ENCODE measurements around the gene PDZD7. TPM values are rescaled to one million over a fixed set of nuclear protein-coding genes. Genes with fewer than 3 reads are reported as not detected.

PDZD7 gene
- total and polyA plus RNA-seq, 9 donors, result 0.07 to 1.2 (median 0.63) TPM

DNA sequence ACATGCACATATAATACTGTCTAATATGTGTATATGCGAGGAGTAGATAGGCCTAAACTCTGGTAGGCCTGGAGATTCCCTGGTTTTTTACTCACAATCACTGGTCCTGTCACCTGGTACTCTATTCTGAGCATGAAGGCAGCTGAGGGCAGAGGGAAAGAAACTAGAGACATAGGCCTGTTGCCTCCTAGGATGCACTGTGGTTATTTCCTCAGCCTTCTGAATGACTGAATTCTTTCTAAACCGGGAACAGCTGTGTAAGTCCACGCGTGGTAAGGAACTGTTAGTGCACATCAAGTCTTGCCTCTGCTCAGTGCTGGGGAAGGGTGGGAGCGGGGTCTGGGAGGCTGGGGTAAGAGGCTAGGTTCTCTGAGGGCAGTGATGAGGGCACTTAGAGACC is 38.5 kb upstream of the PDZD7 start:
- Histone ChIP-seq H3K4me1 (ENCODE audit: insufficient read depth) (peaks cover 6% of the 10 kb centered on the region), H3K27me3 (no peaks in the 10 kb centered on the region), H3K4me3 (no peak overlapping the region), H3K9me3 (no peaks in the 10 kb centered on the region), H3K27ac (no peak overlapping the region), H3K36me3 (no peaks in the 10 kb centered on the region)
- intact Hi-C loops (cut with DNase I), result loop anchor here in 1 of 4 donors (5.0 kb wide), 1 partner anchor 37 kb away; the partner anchor contains the start of genes PDZD7 and SFXN3
- TF ChIP-seq, protein P1, sequence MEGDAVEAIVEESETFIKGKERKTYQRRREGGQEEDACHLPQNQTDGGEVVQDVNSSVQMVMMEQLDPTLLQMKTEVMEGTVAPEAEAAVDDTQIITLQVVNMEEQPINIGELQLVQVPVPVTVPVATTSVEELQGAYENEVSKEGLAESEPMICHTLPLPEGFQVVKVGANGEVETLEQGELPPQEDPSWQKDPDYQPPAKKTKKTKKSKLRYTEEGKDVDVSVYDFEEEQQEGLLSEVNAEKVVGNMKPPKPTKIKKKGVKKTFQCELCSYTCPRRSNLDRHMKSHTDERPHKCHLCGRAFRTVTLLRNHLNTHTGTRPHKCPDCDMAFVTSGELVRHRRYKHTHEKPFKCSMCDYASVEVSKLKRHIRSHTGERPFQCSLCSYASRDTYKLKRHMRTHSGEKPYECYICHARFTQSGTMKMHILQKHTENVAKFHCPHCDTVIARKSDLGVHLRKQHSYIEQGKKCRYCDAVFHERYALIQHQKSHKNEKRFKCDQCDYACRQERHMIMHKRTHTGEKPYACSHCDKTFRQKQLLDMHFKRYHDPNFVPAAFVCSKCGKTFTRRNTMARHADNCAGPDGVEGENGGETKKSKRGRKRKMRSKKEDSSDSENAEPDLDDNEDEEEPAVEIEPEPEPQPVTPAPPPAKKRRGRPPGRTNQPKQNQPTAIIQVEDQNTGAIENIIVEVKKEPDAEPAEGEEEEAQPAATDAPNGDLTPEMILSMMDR (IDR thresholded peaks at IDR 0.05), result no peak
- TF ChIP-seq EP300 (IDR thresholded peaks at IDR 0.05) (no peak), POLR2A (IDR thresholded peaks at IDR 0.05) (no peak)
- WGBS, 3 donors, result 76 to 86% (median 83%) methylated on average over 5 of the region's 5 CpGs
- no peak for DNase-seq

DNA sequence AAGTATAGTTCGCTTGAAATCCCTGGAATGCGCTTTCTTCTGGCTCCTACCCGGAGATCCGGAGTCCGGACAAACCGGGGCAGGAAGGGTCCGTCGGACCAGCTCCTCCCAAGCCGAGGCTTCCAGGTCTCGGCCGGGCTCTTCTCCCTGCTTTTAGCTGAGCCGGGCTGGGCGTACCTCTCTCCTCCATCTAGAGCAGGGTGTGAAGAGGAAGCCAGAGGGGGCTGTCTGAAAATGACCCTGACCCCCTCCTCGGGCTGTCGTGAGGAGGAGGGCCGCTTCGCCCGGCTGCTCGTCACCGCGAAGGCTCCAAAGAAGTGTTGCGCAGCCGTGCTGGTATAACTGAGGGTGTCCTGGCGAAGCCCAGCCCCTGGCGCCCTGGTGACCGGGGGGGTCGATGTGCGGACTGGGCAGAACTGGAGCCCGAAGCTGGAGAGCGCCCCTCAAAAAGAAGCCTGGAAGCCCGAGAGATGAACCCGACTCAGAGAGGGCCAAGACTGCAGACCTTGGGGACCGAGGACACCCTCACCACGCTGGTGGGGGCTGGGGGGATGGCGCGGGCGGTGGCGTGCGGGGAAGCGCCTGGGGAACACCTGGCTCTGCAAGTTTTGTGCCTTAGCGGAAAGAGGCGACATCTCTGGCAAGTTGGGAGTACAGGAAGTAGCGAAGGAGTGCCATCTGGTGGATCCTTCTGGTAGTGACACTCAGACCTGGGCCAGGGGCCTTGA is 36.6 kb upstream of the PDZD7 start:
- WGBS, 3 donors, result 0 to 3% (median 2%) methylated on average over 40 to 43 of the region's 43 CpGs
- Histone ChIP-seq H3K27me3 (peaks cover 3% of the 10 kb centered on the region), H3K4me3 (peak overlapping the region; percentile 41), H3K9me3 (no peaks in the 10 kb centered on the region), H3K27ac (no peak overlapping the region), H3K36me3 (no peaks in the 10 kb centered on the region), H3K4me1 (ENCODE audit: insufficient read depth) (peaks cover 8% of the 10 kb centered on the region)
- intact Hi-C loops (cut with DNase I), result loop anchor here in 2 of 4 donors (1.0 to 5.0 kb wide), 2 partner anchors 26 to 35 kb away; partner anchors contain the start of genes PDZD7 (in 1 of the 2) and SFXN3 (in 1 of the 2)
- TF ChIP-seq, protein P1 (IDR thresholded peaks at IDR 0.05), result peak; percentile 66 to 84 (median 79)
- no peak for TF ChIP-seq EP300 (IDR thresholded peaks at IDR 0.05)
- peak; percentile 62 to 80 (median 75) for DNase-seq

DNA sequence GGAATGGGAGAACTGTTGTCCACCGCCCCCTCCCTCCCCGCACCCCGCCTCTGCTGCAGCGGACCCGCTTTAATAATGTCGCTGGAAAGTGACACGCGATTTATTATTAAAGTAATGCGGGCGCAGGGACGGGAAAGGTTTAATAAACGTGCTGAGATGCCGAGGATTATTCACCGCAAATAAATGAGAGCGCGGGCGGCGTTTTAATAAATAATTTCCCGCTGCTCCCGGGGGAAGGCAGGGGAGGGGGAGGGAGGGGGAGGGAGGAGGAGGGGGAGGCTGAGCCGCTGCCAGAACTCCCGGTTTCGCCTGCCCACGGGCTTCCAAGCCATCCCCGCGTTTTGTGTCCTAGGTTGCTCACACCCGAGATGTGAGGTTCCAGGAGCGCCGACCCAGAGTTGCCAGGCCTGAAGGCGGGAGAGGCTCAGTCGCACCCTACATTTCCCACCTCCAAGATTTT is 36.0 kb upstream of the PDZD7 start:
- 1% methylated on average over 31 of the region's 31 CpGs for WGBS, 3 donors
- TF ChIP-seq, protein P1 (IDR thresholded peaks at IDR 0.05), result no peak
- TF ChIP-seq EP300 (IDR thresholded peaks at IDR 0.05) (no peak), POLR2A (IDR thresholded peaks at IDR 0.05) (no peak)
- Histone ChIP-seq H3K36me3 (no peaks in the 10 kb centered on the region), H3K4me3 (peak overlapping the region; percentile 41), H3K9me3 (no peaks in the 10 kb centered on the region), H3K4me1 (ENCODE audit: insufficient read depth) (peaks cover 8% of the 10 kb centered on the region), H3K27me3 (peaks cover 3% of the 10 kb centered on the region), H3K27ac (no peak overlapping the region)
- intact Hi-C loops (cut with DNase I), result loop anchor here in 2 of 4 donors (1.0 to 5.0 kb wide), 2 partner anchors 26 to 35 kb away; partner anchors contain the start of genes PDZD7 (in 1 of the 2) and SFXN3 (in 1 of the 2)
- DNase-seq, result peak in 2 of 5 donors; percentile 13 to 31

DNA sequence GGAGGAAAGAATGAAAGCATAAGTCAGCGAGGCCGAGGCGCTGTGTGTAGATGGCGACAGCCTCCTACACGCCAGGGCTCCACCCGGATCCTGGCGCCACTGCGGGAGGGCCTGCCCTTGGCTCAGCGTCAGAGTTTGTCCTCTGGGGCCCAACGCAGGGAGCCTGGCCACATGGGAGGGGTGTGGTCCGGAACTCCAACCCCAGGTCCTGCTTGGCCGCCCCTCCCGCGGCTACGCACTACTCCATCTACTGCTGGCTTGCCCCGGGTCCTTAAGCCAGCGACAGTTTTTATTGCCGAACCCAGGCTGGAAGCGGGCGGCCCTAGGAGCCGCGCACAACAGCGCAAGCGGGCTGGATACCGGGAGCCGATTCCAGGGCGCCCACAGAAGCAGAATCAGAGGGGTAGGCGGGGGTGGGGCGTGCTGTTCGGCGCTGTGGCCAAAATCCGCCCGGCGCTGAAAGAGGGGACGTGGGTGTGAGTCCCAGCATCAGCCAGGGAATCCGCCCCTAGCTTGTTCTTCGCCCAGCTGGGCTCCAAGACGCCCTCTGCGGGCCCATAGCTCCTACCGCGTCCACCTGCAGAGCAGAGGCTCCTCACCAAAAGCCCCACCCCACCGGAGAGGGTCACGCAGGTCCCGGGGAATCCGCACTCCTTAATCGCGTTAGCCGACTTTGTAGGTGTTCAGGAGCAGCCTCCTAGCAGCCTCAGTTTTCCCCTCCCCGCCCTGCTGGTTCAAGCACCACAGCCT is 35.4 kb upstream of the PDZD7 start:
- H3K4me1 ChIP-seq (ENCODE audit: insufficient read depth), result peaks cover 11% of the 10 kb centered on the region
- intact Hi-C loops (cut with DNase I), result loop anchor here in 1 of 4 donors (5.0 kb wide), 1 partner anchor 34 kb away; the partner anchor contains the start of genes PDZD7 and SFXN3

More for the DNA sequence above, 35.4 kb upstream of the PDZD7 start:
- DNase-seq, result peak; percentile 13 to 50 (median 41)
- no peaks in the 10 kb centered on the region for H3K9me3 ChIP-seq
- no peaks in the 10 kb centered on the region for H3K36me3 ChIP-seq
- 2 to 3% (median 2%) methylated on average over 45 to 49 of the region's 49 CpGs for WGBS, 3 donors
- peak overlapping the region; percentile 41 for H3K4me3 ChIP-seq
- H3K27me3 ChIP-seq, result peaks cover 3% of the 10 kb centered on the region
- no peak overlapping the region for H3K27ac ChIP-seq
- TF ChIP-seq POLR2A (IDR thresholded peaks at IDR 0.05), result no peak
- TF ChIP-seq, protein P1 (IDR thresholded peaks at IDR 0.05), result peak in 1 of 3 donors; percentile 16

Data from ovary (tissue), 9 donors.